Glutamatergic neuron (in vitro differentiated cells): ENCODE data around the gene REL. TPM values are rescaled to one million over a fixed set of nuclear protein-coding genes. Genes with fewer than 3 reads are reported as not detected.

Experiments used
- DNase-seq: peaks from one replicate; pipeline ENCODE4 v3.0.0; 2022
- H3K27ac Mint-ChIP-seq: one replicate; pipeline ENCODE4 v1.8.0; 2020; ENCODE audit warnings: mild to moderate bottlenecking, mixed read lengths, inconsistent platforms; ENCODE audit not compliant: unreplicated experiment
- H3K27me3 Mint-ChIP-seq: one replicate; pipeline ENCODE4 v1.8.0; 2020; ENCODE audit warnings: mild to moderate bottlenecking, moderate library complexity, mixed read lengths, inconsistent platforms; ENCODE audit not compliant: unreplicated experiment
- H3K36me3 Mint-ChIP-seq: one replicate; pipeline ENCODE4 v1.8.0; 2020; ENCODE audit warnings: mild to moderate bottlenecking, mixed read lengths, inconsistent platforms; ENCODE audit not compliant: unreplicated experiment
- H3K4me1 Mint-ChIP-seq: one replicate; pipeline ENCODE4 v1.8.0; 2020; ENCODE audit warnings: mild to moderate bottlenecking, low read depth, mixed read lengths, inconsistent platforms; ENCODE audit not compliant: unreplicated experiment
- H3K4me3 Mint-ChIP-seq: one replicate; pipeline ENCODE4 v1.8.0; 2020; ENCODE audit warnings: mild to moderate bottlenecking, mixed read lengths, inconsistent platforms; ENCODE audit not compliant: unreplicated experiment
- H3K9me3 Mint-ChIP-seq: one replicate; pipeline ENCODE4 v1.8.0; 2020; ENCODE audit warnings: mild to moderate bottlenecking, moderate library complexity, mixed read lengths, inconsistent platforms; ENCODE audit not compliant: unreplicated experiment
- CTCF ChIP-seq: fragments of 200-600 bp; sonication (generic); IDR thresholded peaks from one replicate; pipeline ENCODE4 v1.5.0; 2021; ENCODE audit not compliant: partially characterized antibody, unreplicated experiment
- total RNA-seq: library from RNA; stranded (reverse); fragmentation: NEBNext Ultra II Directional; extraction: Animal tissue kit (Norgen Biotek cat#: 25700); gene quantifications from one replicate; pipeline ENCODE4 v1.2.1, GENCODE V29; 2021; ENCODE audit not compliant: unreplicated experiment

The REL gene
- total RNA-seq, 1 donor from 2014 or later = 2.1 TPM

DNA sequence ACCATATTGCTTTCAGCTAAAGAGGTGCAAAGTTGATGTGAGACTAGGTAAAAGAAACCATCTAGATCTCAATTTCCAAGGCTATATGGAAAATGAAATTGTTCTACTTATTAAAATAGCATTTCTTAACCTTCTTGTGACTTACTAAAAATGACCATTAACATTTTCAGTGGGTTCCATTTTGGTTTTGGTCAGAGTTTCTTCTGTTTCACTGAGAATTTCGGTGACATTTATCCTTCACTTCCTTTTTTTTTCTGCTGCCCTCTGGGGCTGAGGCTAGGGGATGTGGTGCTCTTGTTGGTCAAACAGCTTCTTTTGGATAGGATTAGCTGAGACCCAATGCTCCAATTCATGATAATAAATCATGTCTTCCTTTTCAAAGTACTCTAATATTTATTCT, 44.3 kb upstream of the REL start:
- H3K27ac Mint-ChIP-seq = no peak overlapping the region
- no peak for DNase-seq
- H3K36me3 Mint-ChIP-seq = no peaks in the 10 kb centered on the region
- TF ChIP-seq CTCF = no peak
- H3K9me3 Mint-ChIP-seq = no peaks in the 10 kb centered on the region
- H3K27me3 Mint-ChIP-seq = peaks cover 9% of the 10 kb centered on the region
- no peaks in the 10 kb centered on the region for H3K4me1 Mint-ChIP-seq
- no peak overlapping the region for H3K4me3 Mint-ChIP-seq

DNA sequence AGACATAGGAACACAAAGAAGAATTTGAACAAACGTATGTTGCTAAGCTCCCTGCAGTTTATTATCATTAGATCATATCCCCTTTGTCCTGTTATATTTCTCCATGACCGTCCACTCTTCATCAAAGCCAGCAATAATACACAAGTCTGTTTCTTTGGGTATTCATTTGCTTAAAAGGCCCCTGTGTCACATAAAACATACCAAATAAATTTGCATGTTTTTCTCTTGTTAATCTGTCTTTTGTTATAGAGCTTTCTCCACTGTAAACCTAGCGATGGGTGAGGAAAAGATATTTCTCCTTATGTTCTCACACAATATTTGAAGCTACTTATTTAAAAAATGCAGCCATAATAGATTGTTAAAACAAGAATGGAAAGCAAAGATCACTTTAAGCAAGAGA, 42.9 kb upstream of the REL start:
- DNase-seq = no peak
- Mint-ChIP-seq H3K27ac (no peak overlapping the region), H3K9me3 (no peaks in the 10 kb centered on the region), H3K4me1 (no peaks in the 10 kb centered on the region), H3K27me3 (peaks cover 7% of the 10 kb centered on the region), H3K4me3 (no peak overlapping the region), H3K36me3 (no peaks in the 10 kb centered on the region)
- no peak for TF ChIP-seq CTCF

DNA sequence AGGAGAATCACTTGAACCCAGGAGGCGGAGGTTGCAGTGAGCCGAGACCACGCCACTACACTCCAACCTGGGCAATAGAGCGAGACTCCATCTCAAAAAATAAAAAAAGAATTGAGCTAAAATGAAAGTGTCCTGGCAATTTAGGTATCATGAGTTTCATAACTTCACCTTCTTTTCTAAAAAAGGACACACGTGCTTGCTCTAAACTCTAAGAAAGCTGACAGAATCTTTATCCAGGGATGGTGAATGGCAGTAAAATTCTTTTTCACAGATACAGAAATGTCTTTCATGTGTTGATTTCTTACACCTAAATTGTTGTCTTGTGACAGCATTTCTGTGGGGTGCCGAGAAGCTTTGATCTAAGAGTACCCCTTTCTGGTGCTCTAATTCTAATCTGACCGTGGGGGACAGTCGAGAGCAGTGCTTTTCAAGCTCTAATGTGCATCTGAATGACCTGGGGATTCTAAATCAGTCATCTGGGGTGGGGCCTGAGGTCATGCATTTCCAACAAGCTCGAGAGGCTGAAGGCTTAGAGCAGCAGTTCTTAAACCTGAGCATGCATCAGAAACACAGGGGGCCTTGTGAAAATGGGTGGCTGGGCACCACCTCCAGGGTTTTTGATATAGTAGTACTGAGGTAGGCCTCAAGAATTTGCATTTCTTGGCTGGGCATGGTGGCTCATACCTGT, 42.1 kb upstream of the REL start:
- no peak overlapping the region for H3K4me3 Mint-ChIP-seq
- no peaks in the 10 kb centered on the region for H3K36me3 Mint-ChIP-seq
- no peak overlapping the region for H3K27ac Mint-ChIP-seq
- no peak for TF ChIP-seq CTCF
- H3K4me1 Mint-ChIP-seq = no peaks in the 10 kb centered on the region
- peaks cover 7% of the 10 kb centered on the region for H3K27me3 Mint-ChIP-seq
- no peak for DNase-seq
- no peaks in the 10 kb centered on the region for H3K9me3 Mint-ChIP-seq

DNA sequence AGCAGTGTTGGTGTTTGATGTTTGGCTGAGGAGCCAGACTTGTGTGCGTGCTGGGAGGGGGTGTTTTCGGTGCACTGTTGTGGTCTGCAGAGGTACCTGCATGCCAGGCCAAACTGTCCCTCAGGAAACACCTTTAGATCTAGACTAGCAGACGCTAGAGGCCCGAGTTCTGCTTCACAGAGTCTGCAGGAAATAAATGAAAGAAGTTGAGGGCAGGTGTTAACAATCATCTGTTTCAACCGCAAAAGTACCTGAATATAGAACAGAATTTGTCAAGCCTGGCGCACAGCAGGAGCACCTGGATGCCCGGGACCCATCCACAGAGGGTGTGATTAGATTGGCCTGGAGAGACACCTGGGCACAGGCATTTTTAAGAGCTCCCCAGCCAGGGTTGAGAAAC, 40.5 kb upstream of the REL start:
- H3K27me3 Mint-ChIP-seq = peaks cover 4% of the 10 kb centered on the region
- H3K36me3 Mint-ChIP-seq = no peaks in the 10 kb centered on the region
- DNase-seq = no peak
- H3K4me3 Mint-ChIP-seq = no peak overlapping the region
- no peaks in the 10 kb centered on the region for H3K4me1 Mint-ChIP-seq
- H3K27ac Mint-ChIP-seq = no peak overlapping the region
- no peaks in the 10 kb centered on the region for H3K9me3 Mint-ChIP-seq
- TF ChIP-seq CTCF = no peak

GRCh38 chr2:60843006-60843405, 38.4 kb upstream of the REL start:
- Mint-ChIP-seq H3K27me3 (peaks cover 6% of the 10 kb centered on the region), H3K4me1 (no peaks in the 10 kb centered on the region), H3K27ac (no peak overlapping the region), H3K36me3 (no peaks in the 10 kb centered on the region), H3K4me3 (no peak overlapping the region), H3K9me3 (no peaks in the 10 kb centered on the region)
- no peak for DNase-seq
- TF ChIP-seq CTCF = no peak
